ENCODE results near the gene SMG5.

SMG5 gene

GRCh38 chr1:156289857-156290256, 7.2 kb upstream of the SMG5 start:
- H3K4me1 ChIP-seq (ENCODE audit: insufficient read depth, low read length), result 0 out of 2 replicates have a peak, but pooled peaks cover 1% of the 10 kb centered on the region
- H3K36me3 ChIP-seq (ENCODE audit: insufficient read depth, low read length), result no peaks in the 10 kb centered on the region; the same call in 1 of the 2 replicates
- no peaks in the 10 kb centered on the region for H3K9me3 ChIP-seq (ENCODE audit: control insufficient read depth, insufficient read depth, low read length)
- H3K9ac ChIP-seq (ENCODE audit: low read depth, low read length), result no peak overlapping the region

- Histone ChIP-seq H3K4me1 (ENCODE audit: insufficient read depth, low read length) (peaks cover 8% of the 10 kb centered on the region; the same call in 1 of the 2 replicates), H3K36me3 (ENCODE audit: insufficient read depth, low read length) (no peaks in the 10 kb centered on the region), H3K9ac (ENCODE audit: low read depth, low read length) (no peak overlapping the region), H3K9me3 (ENCODE audit: control insufficient read depth, insufficient read depth, low read length) (no peaks in the 10 kb centered on the region)
These were observed 3.4 kb upstream of the SMG5 start for GRCh38 chr1:156286061-156286460.

- H3K4me1 ChIP-seq (ENCODE audit: insufficient read depth, low read length), result peaks cover 8% of the 10 kb centered on the region; the same call in 1 of the 2 replicates
- H3K9ac ChIP-seq (ENCODE audit: low read depth, low read length), result no peak overlapping the region
- no peaks in the 10 kb centered on the region for H3K9me3 ChIP-seq (ENCODE audit: control insufficient read depth, insufficient read depth, low read length)
- no peaks in the 10 kb centered on the region; the same call in 1 of the 2 replicates for H3K36me3 ChIP-seq (ENCODE audit: insufficient read depth, low read length)
These were observed 2.8 kb upstream of the SMG5 start for GRCh38 chr1:156285437-156285836.

GRCh38 chr1:156284757-156285156, 2.1 kb upstream of the SMG5 start:
- H3K36me3 ChIP-seq (ENCODE audit: insufficient read depth, low read length), result peaks cover under 1% of the 10 kb centered on the region
- H3K4me1 ChIP-seq (ENCODE audit: insufficient read depth, low read length), result peaks cover 8% of the 10 kb centered on the region; the same call in 1 of the 2 replicates
- no peaks in the 10 kb centered on the region for H3K9me3 ChIP-seq (ENCODE audit: control insufficient read depth, insufficient read depth, low read length)
- H3K9ac ChIP-seq (ENCODE audit: low read depth, low read length), result no peak overlapping the region

- Histone ChIP-seq H3K4me1 (ENCODE audit: insufficient read depth, low read length) (peaks cover 8% of the 10 kb centered on the region; the same call in 1 of the 2 replicates), H3K36me3 (ENCODE audit: insufficient read depth, low read length) (peaks cover 3% of the 10 kb centered on the region), H3K9ac (ENCODE audit: low read depth, low read length) (peak within 1 kb of the TSS; percentile 56), H3K9me3 (ENCODE audit: control insufficient read depth, insufficient read depth, low read length) (no peaks in the 10 kb centered on the region)
These were observed 1.5 kb upstream of the SMG5 start, which contains the start of gene TMEM79 for GRCh38 chr1:156284112-156284511. Gene TMEM79, plus strand, starts transcription at chr1:156284325. Its CDS starts 902 bp downstream, at chr1:156285227.

- peak overlapping the region; percentile 56 for H3K9ac ChIP-seq (ENCODE audit: low read depth, low read length)
- peaks cover 3% of the 10 kb centered on the region for H3K36me3 ChIP-seq (ENCODE audit: insufficient read depth, low read length)
- peaks cover 8% of the 10 kb centered on the region; the same call in 1 of the 2 replicates for H3K4me1 ChIP-seq (ENCODE audit: insufficient read depth, low read length)
- no peaks in the 10 kb centered on the region for H3K9me3 ChIP-seq (ENCODE audit: control insufficient read depth, insufficient read depth, low read length)
These were observed 896 bp upstream of the SMG5 start for GRCh38 chr1:156283521-156283920.

GRCh38 chr1:156281693-156282478, 739 bp downstream of the SMG5 start:
- H3K4me1 ChIP-seq (ENCODE audit: insufficient read depth, low read length), result peaks cover 8% of the 10 kb centered on the region; the same call in 1 of the 2 replicates
- H3K9me3 ChIP-seq (ENCODE audit: control insufficient read depth, insufficient read depth, low read length), result no peaks in the 10 kb centered on the region
- H3K9ac ChIP-seq (ENCODE audit: low read depth, low read length), result peak overlapping the region; percentile 56
- peaks cover 18% of the 10 kb centered on the region for H3K36me3 ChIP-seq (ENCODE audit: insufficient read depth, low read length)

- Histone ChIP-seq H3K4me1 (ENCODE audit: insufficient read depth, low read length) (peaks cover 8% of the 10 kb centered on the region; the same call in 1 of the 2 replicates), H3K36me3 (ENCODE audit: insufficient read depth, low read length) (peaks cover 21% of the 10 kb centered on the region), H3K9ac (ENCODE audit: low read depth, low read length) (peak overlapping the region; percentile 56), H3K9me3 (ENCODE audit: control insufficient read depth, insufficient read depth, low read length) (no peaks in the 10 kb centered on the region)
These were observed 1.3 kb downstream of the SMG5 start for GRCh38 chr1:156281281-156281680.

- Histone ChIP-seq H3K36me3 (ENCODE audit: insufficient read depth, low read length) (peaks cover 30% of the 10 kb centered on the region), H3K9ac (ENCODE audit: low read depth, low read length) (no peak overlapping the region), H3K9me3 (ENCODE audit: control insufficient read depth, insufficient read depth, low read length) (no peaks in the 10 kb centered on the region), H3K4me1 (ENCODE audit: insufficient read depth, low read length) (peaks cover 8% of the 10 kb centered on the region; the same call in 1 of the 2 replicates)
These were observed 2.8 kb downstream of the SMG5 start for GRCh38 chr1:156279837-156280236.

- Histone ChIP-seq H3K36me3 (ENCODE audit: insufficient read depth, low read length) (peaks cover 48% of the 10 kb centered on the region), H3K9ac (ENCODE audit: low read depth, low read length) (no peak overlapping the region), H3K9me3 (ENCODE audit: control insufficient read depth, insufficient read depth, low read length) (no peaks in the 10 kb centered on the region), H3K4me1 (ENCODE audit: insufficient read depth, low read length) (no peaks in the 10 kb centered on the region)
These were observed 5.7 kb downstream of the SMG5 start for GRCh38 chr1:156276966-156277381.

- H3K9me3 ChIP-seq (ENCODE audit: control insufficient read depth, insufficient read depth, low read length), result no peaks in the 10 kb centered on the region
- H3K4me1 ChIP-seq (ENCODE audit: insufficient read depth, low read length), result no peaks in the 10 kb centered on the region
- H3K36me3 ChIP-seq (ENCODE audit: insufficient read depth, low read length), result peaks cover 48% of the 10 kb centered on the region
- no peak overlapping the region for H3K9ac ChIP-seq (ENCODE audit: low read depth, low read length)
These were observed 6.1 kb downstream of the SMG5 start for GRCh38 chr1:156276532-156276931.

- no peak overlapping the region for H3K9ac ChIP-seq (ENCODE audit: low read depth, low read length)
- H3K9me3 ChIP-seq (ENCODE audit: control insufficient read depth, insufficient read depth, low read length), result no peaks in the 10 kb centered on the region
- peaks cover 54% of the 10 kb centered on the region for H3K36me3 ChIP-seq (ENCODE audit: insufficient read depth, low read length)
- H3K4me1 ChIP-seq (ENCODE audit: insufficient read depth, low read length), result no peaks in the 10 kb centered on the region
These were observed 12.3 kb downstream of the SMG5 start for GRCh38 chr1:156270314-156270713.

GRCh38 chr1:156268336-156268735, 14.3 kb downstream of the SMG5 start:
- H3K9ac ChIP-seq (ENCODE audit: low read depth, low read length), result no peak overlapping the region
- peaks cover 43% of the 10 kb centered on the region for H3K36me3 ChIP-seq (ENCODE audit: insufficient read depth, low read length)
- no peaks in the 10 kb centered on the region for H3K9me3 ChIP-seq (ENCODE audit: control insufficient read depth, insufficient read depth, low read length)
- no peaks in the 10 kb centered on the region for H3K4me1 ChIP-seq (ENCODE audit: insufficient read depth, low read length)

- H3K9me3 ChIP-seq (ENCODE audit: control insufficient read depth, insufficient read depth, low read length), result no peaks in the 10 kb centered on the region
- no peaks in the 10 kb centered on the region for H3K4me1 ChIP-seq (ENCODE audit: insufficient read depth, low read length)
- no peak overlapping the region for H3K9ac ChIP-seq (ENCODE audit: low read depth, low read length)
- peaks cover 46% of the 10 kb centered on the region for H3K36me3 ChIP-seq (ENCODE audit: insufficient read depth, low read length)
These were observed 16.6 kb downstream of the SMG5 start for GRCh38 chr1:156266051-156266450.

- peaks cover 57% of the 10 kb centered on the region for H3K36me3 ChIP-seq (ENCODE audit: insufficient read depth, low read length)
- no peaks in the 10 kb centered on the region for H3K9me3 ChIP-seq (ENCODE audit: control insufficient read depth, insufficient read depth, low read length)
- no peaks in the 10 kb centered on the region for H3K4me1 ChIP-seq (ENCODE audit: insufficient read depth, low read length)
- H3K9ac ChIP-seq (ENCODE audit: low read depth, low read length), result no peak overlapping the region
These were observed 19.4 kb downstream of the SMG5 start for GRCh38 chr1:156263288-156263655.

Data from ES-I3 (cell line).